ENCODE results near the gene RNF141.

DNA sequence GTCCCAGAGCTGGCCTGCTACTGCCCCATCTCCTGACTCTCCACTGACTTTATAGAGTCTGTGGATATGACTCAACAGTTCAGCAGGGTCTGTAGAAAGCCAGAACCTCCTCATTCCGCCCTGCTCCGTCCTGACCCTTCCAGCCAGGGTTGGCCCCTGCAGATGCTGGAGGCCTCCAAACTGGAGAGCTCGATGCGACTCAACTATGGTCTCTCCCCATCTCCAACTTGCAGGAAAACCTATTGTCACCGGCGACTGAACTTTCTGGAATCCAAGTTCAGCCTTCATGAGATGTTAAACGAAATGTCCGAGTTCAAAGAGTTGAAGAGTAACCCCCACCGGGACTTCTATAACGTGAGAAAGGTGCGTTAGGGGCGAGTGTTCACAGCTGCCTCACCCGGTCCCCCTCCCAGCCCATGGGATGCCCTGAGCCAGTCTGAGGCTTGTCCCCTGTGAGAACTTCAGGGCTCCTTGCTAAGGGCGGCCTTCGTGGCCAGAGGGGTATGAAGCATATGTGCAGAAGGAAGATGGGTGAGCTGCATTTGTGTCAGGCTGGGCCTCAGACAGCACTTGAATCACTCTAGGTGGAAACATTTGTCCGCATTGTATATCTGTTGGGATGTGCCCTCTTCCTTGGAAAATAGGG, 53.9 kb downstream of the RNF141 start:
- TF ChIP-seq EZH2phosphoT487 (IDR thresholded peaks at IDR 0.05; ENCODE audit: insufficient read depth, low read depth) = no peak
- TF ChIP-seq EZH2 (IDR thresholded peaks at IDR 0.05; ENCODE audit: insufficient read depth, poor library complexity, severe bottlenecking) = no peak

Measured in GM23248 (cell line).